Body of pancreas (tissue), 4 donors: ENCODE data around the gene CSGALNACT2.

ENCODE experiments used
- CTCF ChIP-seq, 7 experiments: fragments of 450-650 bp in 4 of 7; fragments of 200-600 bp in 3 of 7; sonication (generic) in 3 of 7; IDR thresholded peaks; one replicate each; pipeline ENCODE4 v1.5.1; 2016 to 2019; ENCODE audit warnings: antibody characterized with exemption in 7 of 7
- POLR2A ChIP-seq, 3 donors: fragments of 450-650 bp; IDR thresholded peaks; one replicate each; pipeline ENCODE4 v1.6.1; 2016; ENCODE audit warnings: antibody characterized with exemption in 3 of 3, mild to moderate bottlenecking in 2 of 3

GRCh38 chr10:43105956-43106229 lies 32.4 kb upstream of the CSGALNACT2 start:
- TF ChIP-seq CTCF (IDR thresholded peaks at IDR 0.05) (no peak), POLR2A (IDR thresholded peaks at IDR 0.05) (no peak)
